ENCODE measurements around the gene SMG6. TPM values are rescaled to one million over a fixed set of nuclear protein-coding genes. Genes with fewer than 3 reads are reported as not detected.

Gene SMG6
- total and polyA plus RNA-seq, 2 of the 13 experiments (the other 11 are each of a cell fraction or from before 2014, with no cell fraction given), result 4.6 to 14.6 TPM

DNA sequence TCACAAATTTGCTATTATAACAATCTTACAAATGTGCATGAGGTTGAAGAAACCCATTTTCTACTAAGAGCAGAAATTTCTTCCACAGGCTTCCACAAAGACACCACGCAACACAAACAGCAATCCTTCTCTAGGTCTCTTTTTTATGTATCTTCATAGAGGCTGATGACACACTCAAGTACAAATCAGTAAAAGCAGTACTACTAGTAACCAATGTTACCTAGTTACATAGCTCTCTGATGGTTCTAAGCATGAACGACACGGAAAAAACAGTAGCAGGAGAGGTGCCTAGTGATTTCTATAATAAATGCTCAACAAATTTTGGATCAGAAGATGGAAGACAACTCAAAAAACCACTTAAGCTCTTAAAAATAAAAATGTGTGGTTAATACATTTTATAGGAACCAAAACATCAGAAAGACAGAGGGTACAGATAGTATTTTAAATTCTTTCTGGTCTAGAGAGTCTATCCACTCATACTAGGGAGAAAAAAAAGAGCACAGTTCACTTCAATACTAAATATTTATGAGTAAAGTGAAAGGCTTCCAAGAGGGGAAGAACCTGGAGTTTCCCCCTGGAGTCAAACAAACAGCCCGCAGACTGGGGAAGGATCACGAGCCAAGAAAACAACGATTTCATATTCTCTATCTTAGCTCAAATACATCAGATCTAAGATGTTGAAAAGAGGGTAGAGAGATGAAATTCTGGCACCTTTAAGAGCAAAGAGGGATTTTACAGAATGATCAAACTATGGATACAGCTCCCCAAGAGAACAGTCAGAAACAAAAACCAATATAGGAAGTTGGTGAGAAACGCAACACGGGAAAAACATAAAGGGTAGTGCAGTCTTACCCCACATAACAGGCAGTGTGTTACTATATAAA lies 40.2 kb downstream of the SMG6 start (continued):
- TF ChIP-seq ZNF512B (CRISPR knock-in tag; IDR thresholded peaks at IDR 0.05; ENCODE audit: borderline replicate concordance), result no peak

- H3K79me2 ChIP-seq (ENCODE audit: insufficient read depth, low read length), result no peaks in the 10 kb centered on the region
- DNase-seq (ENCODE audit: low spot score) (no peak), ATAC-seq (no peak), FAIRE-seq (no peak)
- WGBS (ENCODE audit: low lambda C conversion rate), result 100% methylated on average over 2 of the region's 2 CpGs
- H3K4me3 ChIP-seq (replicated peaks in 1 of 3; ENCODE audit: insufficient read depth in 1 of 3, low read depth in 2 of 3, low read length in 3 of 3), result no peak overlapping the region
- in situ Hi-C loops (cut with HindIII; ENCODE audit: extremely low pct_ligation_motif_present, low pct_unique_long_range_greater_than_20kb) (no loop called here), intact Hi-C loops (cut with micrococcal nuclease; ENCODE audit: unreplicated experiment) (no loop called here)
- H3K27ac ChIP-seq (ENCODE audit: extremely low read length, insufficient read depth, low read length), result no peak overlapping the region
- no peaks in the 10 kb centered on the region for H3K27me3 ChIP-seq (ENCODE audit: control insufficient read depth in 1 of 2, insufficient read depth in 2 of 2, low read length in 2 of 2)
- ChIA-PET CTCF (ENCODE audit: low intra/inter-chr PET ratio, low total read pairs) (no interaction called here), POLR2A (no interaction called here)
- peaks cover 7 to 32% of the 10 kb centered on the region in 2 experiments; a peak in 4 of 5 replicates for H3K36me3 ChIP-seq (replicated peaks in 1 of 2; ENCODE audit: control insufficient read depth in 1 of 2, insufficient read depth in 2 of 2, low read length in 2 of 2)
- H2AFZ ChIP-seq (ENCODE audit: low read length), result no peak overlapping the region
- H3K4me2 ChIP-seq (ENCODE audit: low read depth, low read length), result no peak overlapping the region
- no peaks in the 10 kb centered on the region for H3K4me1 ChIP-seq (ENCODE audit: insufficient read depth, low read length)
- no peaks in the 10 kb centered on the region for H4K20me1 ChIP-seq (ENCODE audit: insufficient read depth, low read length)
- no peak overlapping the region for H3K9ac ChIP-seq (ENCODE audit: insufficient read depth, low read depth, low read length)
- no peaks in the 10 kb centered on the region for H3K9me3 ChIP-seq (ENCODE audit: low read length)
- no TSS peak for BruUV-seq (replicated peaks)
- TF ChIP-seq TFE3 (CRISPR knock-in tag; IDR thresholded peaks at IDR 0.05), result no peak
- TF ChIP-seq ZNF468 (CRISPR knock-in tag; IDR thresholded peaks at IDR 0.05), result no peak
- TF ChIP-seq RBAK (CRISPR knock-in tag; IDR thresholded peaks at IDR 0.05), result no peak
- no peak for TF ChIP-seq SOX5 (CRISPR knock-in tag; IDR thresholded peaks at IDR 0.05; ENCODE audit: borderline replicate concordance)
- TF ChIP-seq, protein P1, sequence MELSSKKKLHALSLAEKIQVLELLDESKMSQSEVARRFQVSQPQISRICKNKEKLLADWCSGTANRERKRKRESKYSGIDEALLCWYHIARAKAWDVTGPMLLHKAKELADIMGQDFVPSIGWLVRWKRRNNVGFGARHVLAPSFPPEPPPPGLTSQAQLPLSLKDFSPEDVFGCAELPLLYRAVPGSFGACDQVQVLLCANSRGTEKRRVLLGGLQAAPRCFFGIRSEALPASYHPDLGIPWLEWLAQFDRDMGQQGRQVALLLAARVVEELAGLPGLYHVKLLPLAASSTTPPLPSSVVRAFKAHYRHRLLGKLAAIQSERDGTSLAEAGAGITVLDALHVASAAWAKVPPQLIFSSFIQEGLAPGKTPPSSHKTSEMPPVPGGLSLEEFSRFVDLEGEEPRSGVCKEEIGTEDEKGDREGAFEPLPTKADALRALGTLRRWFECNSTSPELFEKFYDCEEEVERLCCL (CRISPR knock-in tag; IDR thresholded peaks at IDR 0.05; ENCODE audit: borderline replicate concordance), result no peak
- no peak for TF ChIP-seq CENPT (CRISPR knock-in tag; IDR thresholded peaks at IDR 0.05; ENCODE audit: low read depth)
- TF ChIP-seq MAFK (conservative IDR thresholded peaks at IDR 0.05 in 1 of 2, IDR thresholded peaks at IDR 0.05 in 1 of 2; ENCODE audit: low read length in 2 of 2), result no peak
- no peak for TF ChIP-seq IKZF5 (CRISPR knock-in tag; IDR thresholded peaks at IDR 0.05)
- TF ChIP-seq ZNF205 (CRISPR knock-in tag; IDR thresholded peaks at IDR 0.05), result no peak
- no peak for TF ChIP-seq ZSCAN20 (CRISPR knock-in tag; IDR thresholded peaks at IDR 0.05; ENCODE audit: borderline replicate concordance)
- TF ChIP-seq ZNF496 (CRISPR knock-in tag; IDR thresholded peaks at IDR 0.05; ENCODE audit: insufficient replicate concordance), result no peak
- no peak for TF ChIP-seq FOXP1 (IDR thresholded peaks at IDR 0.05)
- no peak for TF ChIP-seq FOXP1 (CRISPR knock-in tag; IDR thresholded peaks at IDR 0.05)
- no peak for TF ChIP-seq ZNF30 (CRISPR knock-in tag; IDR thresholded peaks at IDR 0.05)
- no peak for TF ChIP-seq NFKB2 (CRISPR knock-in tag; IDR thresholded peaks at IDR 0.05; ENCODE audit: borderline replicate concordance)
Measured at GRCh38 chr17:2262135-2262587, 41.4 kb downstream of the SMG6 start.

All from HepG2 (cell line).